Measurements from ENCODE around the gene CYP3A4.

CYP3A4 gene

DNA sequence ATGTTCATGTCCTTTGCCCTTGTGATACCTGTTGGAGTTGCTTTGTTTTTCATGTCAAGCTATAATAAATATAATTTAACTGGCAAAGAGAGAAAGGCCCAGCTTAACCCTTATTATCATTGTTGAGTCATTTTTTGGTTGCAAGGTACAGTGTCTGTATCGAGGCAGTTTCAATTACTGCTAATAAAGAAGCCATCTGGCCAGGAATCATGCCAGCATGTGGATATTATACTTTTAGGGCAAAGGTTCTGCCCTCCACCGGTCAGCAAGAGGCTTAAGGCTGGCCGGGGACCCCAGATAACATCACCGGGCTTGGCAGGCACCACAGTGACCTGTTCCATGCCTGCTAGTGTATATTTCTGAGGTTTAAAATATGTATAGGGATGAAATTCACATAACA lies 9.0 kb upstream of the CYP3A4 start:
- no peak for DNase-seq
- H3K27ac ChIP-seq (ENCODE audit: low read length) = no peak overlapping the region
- H3K4me3 ChIP-seq (ENCODE audit: low read length) = no peak overlapping the region
- H4K20me1 ChIP-seq (ENCODE audit: insufficient read depth, low read length) = no peaks in the 10 kb centered on the region
- H3K4me1 ChIP-seq (ENCODE audit: low read length) = no peaks in the 10 kb centered on the region
- H2AFZ ChIP-seq (ENCODE audit: low read length) = no peak overlapping the region
- no peak overlapping the region for H3K4me2 ChIP-seq (ENCODE audit: low read depth, low read length)
- TF ChIP-seq EZH2 (optimal IDR thresholded peaks at IDR 0.05; ENCODE audit: low read depth, low read length) (no peak), EZH2phosphoT487 (IDR thresholded peaks at IDR 0.05; ENCODE audit: low read length) (no peak)
- TF ChIP-seq, protein P1, sequence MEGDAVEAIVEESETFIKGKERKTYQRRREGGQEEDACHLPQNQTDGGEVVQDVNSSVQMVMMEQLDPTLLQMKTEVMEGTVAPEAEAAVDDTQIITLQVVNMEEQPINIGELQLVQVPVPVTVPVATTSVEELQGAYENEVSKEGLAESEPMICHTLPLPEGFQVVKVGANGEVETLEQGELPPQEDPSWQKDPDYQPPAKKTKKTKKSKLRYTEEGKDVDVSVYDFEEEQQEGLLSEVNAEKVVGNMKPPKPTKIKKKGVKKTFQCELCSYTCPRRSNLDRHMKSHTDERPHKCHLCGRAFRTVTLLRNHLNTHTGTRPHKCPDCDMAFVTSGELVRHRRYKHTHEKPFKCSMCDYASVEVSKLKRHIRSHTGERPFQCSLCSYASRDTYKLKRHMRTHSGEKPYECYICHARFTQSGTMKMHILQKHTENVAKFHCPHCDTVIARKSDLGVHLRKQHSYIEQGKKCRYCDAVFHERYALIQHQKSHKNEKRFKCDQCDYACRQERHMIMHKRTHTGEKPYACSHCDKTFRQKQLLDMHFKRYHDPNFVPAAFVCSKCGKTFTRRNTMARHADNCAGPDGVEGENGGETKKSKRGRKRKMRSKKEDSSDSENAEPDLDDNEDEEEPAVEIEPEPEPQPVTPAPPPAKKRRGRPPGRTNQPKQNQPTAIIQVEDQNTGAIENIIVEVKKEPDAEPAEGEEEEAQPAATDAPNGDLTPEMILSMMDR (IDR thresholded peaks at IDR 0.05; ENCODE audit: low read length) = no peak
- H3K9me3 ChIP-seq (replicated peaks; ENCODE audit: insufficient read depth, low read length) = no peaks in the 10 kb centered on the region
- H3K27me3 ChIP-seq (replicated peaks; ENCODE audit: insufficient read depth, low read length) = no peaks in the 10 kb centered on the region; the same call in 1 of the 2 replicates
- no peak overlapping the region for H3K9ac ChIP-seq (ENCODE audit: low read length)
- no peaks in the 10 kb centered on the region for H3K9me2 ChIP-seq (replicated peaks; ENCODE audit: insufficient read depth, low read length)
- no peaks in the 10 kb centered on the region for H3K36me3 ChIP-seq (replicated peaks; ENCODE audit: insufficient read depth, low read length)
- no peaks in the 10 kb centered on the region for H3F3A ChIP-seq (ENCODE audit: insufficient read depth, low read length)
- H3K79me2 ChIP-seq (ENCODE audit: low read length) = no peaks in the 10 kb centered on the region

DNA sequence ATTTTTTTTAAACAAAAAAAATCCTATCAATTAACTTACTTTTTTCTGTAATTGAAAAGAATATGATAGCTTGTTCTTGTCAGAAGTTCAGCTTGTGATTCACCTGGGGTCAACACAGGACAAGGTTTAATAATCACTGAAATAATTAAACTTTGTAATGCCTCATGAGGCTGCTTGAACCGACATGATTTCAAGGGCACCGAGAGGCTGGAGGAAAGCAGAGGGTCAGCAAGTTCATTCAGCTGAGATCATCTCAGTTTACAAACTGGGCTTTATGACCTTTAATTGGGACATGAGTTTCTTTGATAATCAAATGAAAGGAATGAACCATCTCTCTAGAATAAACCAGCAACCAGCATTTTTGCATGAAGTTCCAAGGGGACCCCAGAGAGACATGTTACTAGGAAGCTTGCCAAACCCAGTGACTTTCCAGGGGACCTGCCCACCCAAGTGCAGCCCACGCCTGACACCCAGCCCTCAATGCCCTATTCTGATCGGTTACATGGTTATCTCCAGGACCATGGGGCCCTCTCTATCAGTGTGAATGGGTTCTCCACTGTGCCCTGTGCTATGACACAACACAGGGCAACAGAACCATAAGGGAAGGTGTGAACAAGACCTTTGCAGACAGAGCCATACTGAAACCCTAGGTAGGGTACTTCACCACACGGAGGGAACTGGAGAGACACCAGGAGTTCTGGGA lies 7.8 kb upstream of the CYP3A4 start:
- Histone ChIP-seq H4K20me1 (ENCODE audit: insufficient read depth, low read length) (no peaks in the 10 kb centered on the region), H2AFZ (ENCODE audit: low read length) (no peak overlapping the region), H3K9ac (ENCODE audit: low read length) (no peak overlapping the region), H3K9me3 (replicated peaks; ENCODE audit: insufficient read depth, low read length) (no peaks in the 10 kb centered on the region), H3K4me3 (ENCODE audit: low read length) (no peak overlapping the region), H3K36me3 (replicated peaks; ENCODE audit: insufficient read depth, low read length) (no peaks in the 10 kb centered on the region), H3K79me2 (ENCODE audit: low read length) (no peaks in the 10 kb centered on the region), H3K4me2 (ENCODE audit: low read depth, low read length) (no peak overlapping the region), H3F3A (ENCODE audit: insufficient read depth, low read length) (no peaks in the 10 kb centered on the region), H3K27ac (ENCODE audit: low read length) (no peak overlapping the region), H3K9me2 (replicated peaks; ENCODE audit: insufficient read depth, low read length) (no peaks in the 10 kb centered on the region), H3K27me3 (replicated peaks; ENCODE audit: insufficient read depth, low read length) (no peaks in the 10 kb centered on the region; the same call in 1 of the 2 replicates), H3K4me1 (ENCODE audit: low read length) (no peaks in the 10 kb centered on the region)
- DNase-seq = no peak
- TF ChIP-seq, protein P1 (IDR thresholded peaks at IDR 0.05; ENCODE audit: low read length) = no peak
- TF ChIP-seq EZH2 (optimal IDR thresholded peaks at IDR 0.05; ENCODE audit: low read depth, low read length) = no peak
- no peak for TF ChIP-seq EZH2phosphoT487 (IDR thresholded peaks at IDR 0.05; ENCODE audit: low read length)

DNA sequence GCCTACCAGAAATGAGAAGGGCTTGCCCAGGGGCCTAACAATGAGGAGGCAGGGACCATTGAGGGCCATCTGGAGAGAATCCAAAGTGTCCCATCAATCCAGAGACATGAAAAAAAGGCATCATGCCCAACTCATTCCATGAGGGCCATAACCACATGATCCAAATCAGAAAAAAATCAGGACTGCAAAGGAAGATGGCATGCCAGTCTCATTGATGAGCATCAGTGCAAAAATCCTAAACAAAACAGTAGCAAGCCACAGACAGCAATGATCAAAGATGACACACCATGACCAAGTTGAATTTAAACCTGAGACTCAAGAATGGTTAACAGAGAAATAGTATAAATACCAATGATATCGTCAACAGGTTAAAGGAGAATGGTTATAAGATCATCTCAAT lies 7.0 kb upstream of the CYP3A4 start:
- H3K4me3 ChIP-seq (ENCODE audit: low read length) = no peak overlapping the region
- no peaks in the 10 kb centered on the region for H3K9me3 ChIP-seq (replicated peaks; ENCODE audit: insufficient read depth, low read length)
- H3F3A ChIP-seq (ENCODE audit: insufficient read depth, low read length) = no peaks in the 10 kb centered on the region
- H3K9me2 ChIP-seq (replicated peaks; ENCODE audit: insufficient read depth, low read length) = no peaks in the 10 kb centered on the region
- no peak overlapping the region for H2AFZ ChIP-seq (ENCODE audit: low read length)
- DNase-seq = no peak
- H3K4me2 ChIP-seq (ENCODE audit: low read depth, low read length) = no peak overlapping the region
- no peaks in the 10 kb centered on the region for H3K4me1 ChIP-seq (ENCODE audit: low read length)
- no peaks in the 10 kb centered on the region; the same call in 1 of the 2 replicates for H3K27me3 ChIP-seq (replicated peaks; ENCODE audit: insufficient read depth, low read length)
- TF ChIP-seq EZH2phosphoT487 (IDR thresholded peaks at IDR 0.05; ENCODE audit: low read length) (no peak), EZH2 (optimal IDR thresholded peaks at IDR 0.05; ENCODE audit: low read depth, low read length) (no peak)
- TF ChIP-seq, protein P1 (IDR thresholded peaks at IDR 0.05; ENCODE audit: low read length) = no peak
- H3K9ac ChIP-seq (ENCODE audit: low read length) = no peak overlapping the region
- H3K79me2 ChIP-seq (ENCODE audit: low read length) = no peaks in the 10 kb centered on the region
- no peaks in the 10 kb centered on the region for H4K20me1 ChIP-seq (ENCODE audit: insufficient read depth, low read length)
- no peaks in the 10 kb centered on the region for H3K36me3 ChIP-seq (replicated peaks; ENCODE audit: insufficient read depth, low read length)
- no peak overlapping the region for H3K27ac ChIP-seq (ENCODE audit: low read length)
